HG03060 (cell line): ENCODE data around the gene ARID2.

Experiments
- ATAC-seq: cut with Tn5 transposase; IDR thresholded peaks from one replicate; pipeline ENCODE4 v1.9.1; 2021; ENCODE audit warnings: low read depth, moderate number of reproducible peaks; ENCODE audit not compliant: unreplicated experiment

Gene ARID2

GRCh38 chr12:45915405-45915804 lies 185.9 kb downstream of the ARID2 start:
- ATAC-seq, result no peak

DNA sequence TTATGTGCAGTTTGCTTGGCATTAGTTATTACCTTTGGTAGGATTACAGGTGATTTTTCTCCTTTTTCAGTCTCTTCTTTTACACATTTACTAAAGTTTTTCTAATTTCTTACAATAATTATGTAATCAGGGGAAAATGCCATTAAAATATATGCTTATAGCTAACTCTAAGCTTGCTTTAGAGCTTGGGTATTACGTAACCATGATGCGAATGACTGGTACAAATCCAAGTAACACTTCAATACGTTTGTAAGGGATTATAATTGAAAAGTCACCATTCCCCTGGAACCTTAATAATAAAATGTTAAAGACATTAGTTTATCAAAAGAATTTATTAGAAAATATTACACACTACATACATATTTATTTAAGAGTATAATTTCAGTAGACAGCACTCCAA lies 189.3 kb downstream of the ARID2 start:
- ATAC-seq, result no peak

DNA sequence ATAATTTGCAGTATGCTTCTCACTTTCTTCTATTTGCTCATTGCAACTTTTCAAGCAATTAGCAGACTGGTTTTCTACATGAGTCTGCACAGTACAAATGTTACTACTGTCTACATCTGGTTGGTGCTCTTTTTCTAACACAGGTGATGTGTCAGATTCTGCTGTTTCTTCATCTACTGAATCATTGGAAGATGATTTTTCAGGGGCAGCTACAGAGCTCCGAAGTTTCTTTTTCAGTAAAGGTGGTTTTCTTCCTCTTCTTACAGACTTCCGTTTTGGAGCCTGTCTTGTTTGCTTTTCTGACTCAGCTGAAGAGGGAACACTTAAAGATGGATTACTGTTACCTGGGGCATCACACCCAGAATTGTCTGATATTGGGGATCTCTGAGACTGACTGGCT lies 198.8 kb downstream of the ARID2 start:
- ATAC-seq, result no peak

GRCh38 chr12:45930369-45930768 lies 200.9 kb downstream of the ARID2 start:
- no peak for ATAC-seq

- no peak for ATAC-seq
Measured at GRCh38 chr12:45933504-45933903, 204.0 kb downstream of the ARID2 start.

- ATAC-seq, result no peak
Measured at GRCh38 chr12:45934956-45935355, 205.4 kb downstream of the ARID2 start.

DNA sequence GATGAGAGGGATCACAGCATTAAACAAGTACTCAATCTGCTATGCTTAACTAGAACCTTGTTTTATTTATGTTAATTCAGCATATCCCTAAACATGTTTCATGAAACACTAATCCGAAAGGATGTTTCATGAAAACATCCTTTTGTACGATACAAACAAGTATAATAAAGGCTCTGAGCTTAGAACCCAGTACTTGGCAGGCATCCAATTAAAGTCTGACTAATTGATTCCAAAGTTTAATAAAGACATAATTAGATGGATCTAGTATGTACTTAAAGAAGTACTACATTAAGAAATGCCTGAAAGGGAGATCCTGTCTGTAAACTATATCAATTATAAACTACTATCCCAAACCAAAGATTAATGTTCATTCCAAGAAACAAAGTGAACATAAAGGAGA lies 209.1 kb downstream of the ARID2 start:
- ATAC-seq, result no peak

DNA sequence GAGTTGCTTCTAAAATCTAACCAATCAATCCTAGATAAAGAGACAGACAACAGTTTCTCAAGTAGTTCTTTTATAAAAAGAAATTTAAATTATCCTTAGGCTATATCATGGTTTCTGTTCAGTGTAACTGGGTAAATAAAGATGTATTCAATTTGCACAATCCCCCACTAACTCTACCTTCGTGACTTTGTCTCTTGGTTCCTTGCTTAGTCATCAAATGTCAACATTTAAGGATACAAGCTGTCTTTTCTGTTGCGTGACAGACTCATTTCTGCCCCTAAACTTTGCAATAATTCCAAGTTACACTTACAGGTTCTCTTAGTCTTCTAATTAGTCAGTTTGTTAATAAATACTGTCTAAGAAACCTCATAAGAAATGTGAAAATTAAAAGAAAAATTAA lies 210.3 kb downstream of the ARID2 start:
- ATAC-seq, result no peak

DNA sequence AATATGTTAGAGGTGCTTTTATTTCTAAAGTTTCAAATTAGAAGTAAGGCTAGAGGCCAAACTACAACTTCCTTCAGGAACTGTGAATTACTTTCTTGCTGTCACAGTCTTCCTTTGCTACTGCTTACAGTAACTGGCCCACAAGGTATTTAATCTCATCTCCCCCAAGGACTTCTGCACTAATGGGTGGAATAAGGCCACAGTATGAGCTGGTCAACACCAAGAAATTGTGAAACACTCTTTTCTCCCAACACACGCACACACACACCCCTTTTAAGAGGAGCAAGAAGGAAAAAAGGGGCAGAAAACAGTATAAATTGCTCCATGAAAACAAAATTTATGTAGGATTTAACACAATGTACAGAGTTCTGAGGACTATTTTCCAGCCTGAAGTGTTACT lies 215.3 kb downstream of the ARID2 start:
- ATAC-seq, result no peak

DNA sequence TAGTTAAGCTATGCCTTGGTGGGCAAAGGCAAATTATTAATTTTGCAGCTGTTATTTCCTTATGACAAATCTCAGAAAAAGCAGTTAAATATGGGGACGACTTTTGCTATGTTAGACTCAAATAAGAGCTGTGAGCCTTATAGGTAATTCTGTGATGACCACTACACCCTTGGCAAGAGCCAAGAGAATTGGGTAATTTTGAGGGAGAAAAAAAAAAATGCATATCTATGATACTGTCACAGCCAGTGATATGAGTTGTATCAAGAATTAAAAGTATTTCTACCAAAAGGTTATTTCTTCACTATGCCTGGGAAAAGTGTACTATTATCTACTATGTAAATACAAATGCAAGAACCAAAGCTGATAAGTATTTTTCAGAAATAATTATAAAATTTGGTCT lies 216.9 kb downstream of the ARID2 start:
- no peak for ATAC-seq

- ATAC-seq, result no peak
Measured at GRCh38 chr12:45948546-45948945, 219.0 kb downstream of the ARID2 start.
